WTC11 (cell line): ENCODE data around the gene CNPY1. TPM values are rescaled to one million over a fixed set of nuclear protein-coding genes. Genes with fewer than 3 reads are reported as not detected.

ENCODE experiments used
- ATAC-seq: fragments of 200-7000 bp; cut with Tn5 transposase; 2 replicates; pipeline ENCODE4 v1.10.0; 2021; ENCODE audit warnings: mild to moderate bottlenecking, moderate library complexity
- CTCF ChIA-PET: fragments of 300-600 bp; sonication (Branson Sonifier 250); formaldehyde crosslinking; loops from one replicate; lab custom pipeline; 2021; ENCODE audit warnings: antibody characterized with exemption; lab: Charles Lee
- POLR2A ChIA-PET: fragments of 350-600 bp; sonication (Branson Sonifier 250); formaldehyde crosslinking; loops from one replicate; lab custom pipeline; 2021; ENCODE audit warnings: antibody characterized with exemption; lab: Charles Lee
- DNase-seq: peaks from one replicate; pipeline ENCODE4 v3.0.0; 2021; ENCODE audit warnings: low spot score
- H3K27ac Mint-ChIP-seq: 2 replicates; pipeline ENCODE4 v1.8.0; 2021; ENCODE audit warnings: mixed read lengths
- H3K27me3 Mint-ChIP-seq: 2 replicates; pipeline ENCODE4 v1.8.0; 2021; ENCODE audit warnings: low read depth, mild to moderate bottlenecking, moderate library complexity, mixed read lengths
- H3K36me3 Mint-ChIP-seq: 2 replicates; pipeline ENCODE4 v1.8.0; 2021; ENCODE audit warnings: mixed read lengths
- H3K4me1 Mint-ChIP-seq: 2 replicates; pipeline ENCODE4 v1.8.0; 2022; ENCODE audit warnings: mixed read lengths
- H3K4me3 Mint-ChIP-seq: 2 replicates; pipeline ENCODE4 v1.8.0; 2021; ENCODE audit warnings: mild to moderate bottlenecking, moderate library complexity, mixed read lengths
- H3K9me3 Mint-ChIP-seq: 2 replicates; pipeline ENCODE4 v1.8.0; 2021; ENCODE audit warnings: mixed read lengths
- AR ChIP-seq: fragments of 250-450 bp; sonication (Bioruptor Pico); IDR thresholded peaks from 2 replicates; pipeline ENCODE4 v1.9.0; 2021; ENCODE audit warnings: mild to moderate bottlenecking
- CREM ChIP-seq: sonication (generic); formaldehyde crosslinking; IDR thresholded peaks from 2 replicates; pipeline ENCODE4 v1.8.1; 2022; ENCODE audit warnings: mild to moderate bottlenecking, missing genetic modification reagents, moderate library complexity
- ETV6 ChIP-seq: sonication (generic); formaldehyde crosslinking; IDR thresholded peaks from 2 replicates; pipeline ENCODE4 v1.8.1; 2022; ENCODE audit warnings: mild to moderate bottlenecking, missing genetic modification reagents
- FOXP1 ChIP-seq: sonication (generic); formaldehyde crosslinking; IDR thresholded peaks from 2 replicates; pipeline ENCODE4 v1.8.0; 2022; ENCODE audit warnings: missing genetic modification reagents, mild to moderate bottlenecking, moderate library complexity, borderline replicate concordance
- MAX ChIP-seq: sonication (generic); formaldehyde crosslinking; IDR thresholded peaks from 2 replicates; pipeline ENCODE4 v1.8.0; 2022; ENCODE audit warnings: mild to moderate bottlenecking, missing genetic modification reagents
- MYBL2 ChIP-seq: sonication (generic); formaldehyde crosslinking; IDR thresholded peaks from 2 replicates; pipeline ENCODE4 v1.8.1; 2023; ENCODE audit warnings: mild to moderate bottlenecking, moderate library complexity, missing genetic modification reagents
- NR1H2 ChIP-seq: sonication (generic); formaldehyde crosslinking; IDR thresholded peaks from 2 replicates; pipeline ENCODE4 v1.9.0; 2021; ENCODE audit warnings: mild to moderate bottlenecking, moderate library complexity, missing genetic modification reagents
- NR2C2 ChIP-seq: sonication (generic); formaldehyde crosslinking; IDR thresholded peaks from 2 replicates; pipeline ENCODE4 v1.8.0; 2022; ENCODE audit warnings: mild to moderate bottlenecking, missing genetic modification reagents
- PRRX2 ChIP-seq: fragments of 250-450 bp; sonication (Bioruptor Pico); IDR thresholded peaks from 2 replicates; pipeline ENCODE4 v1.8.0; 2021; ENCODE audit warnings: mild to moderate bottlenecking
- SMAD3 ChIP-seq: sonication (generic); formaldehyde crosslinking; IDR thresholded peaks from 2 replicates; pipeline ENCODE4 v1.8.0; 2022; ENCODE audit warnings: missing genetic modification reagents, mild to moderate bottlenecking, borderline replicate concordance
- SP1 ChIP-seq: sonication (generic); formaldehyde crosslinking; conservative IDR thresholded peaks from 2 replicates; pipeline ENCODE4 v1.8.1; 2022; ENCODE audit warnings: missing genetic modification reagents
- STAT6 ChIP-seq: sonication (generic); formaldehyde crosslinking; conservative IDR thresholded peaks from 2 replicates; pipeline ENCODE4 v1.8.1; 2023; ENCODE audit warnings: mild to moderate bottlenecking, low read depth, missing genetic modification reagents, moderate library complexity
- TCF7 ChIP-seq: sonication (generic); formaldehyde crosslinking; IDR thresholded peaks from 2 replicates; pipeline ENCODE4 v1.8.0; 2022; ENCODE audit warnings: mild to moderate bottlenecking, low read depth, missing genetic modification reagents, moderate library complexity
- TEAD1 ChIP-seq: sonication (generic); formaldehyde crosslinking; IDR thresholded peaks from 2 replicates; pipeline ENCODE4 v1.8.0; 2022; ENCODE audit warnings: mild to moderate bottlenecking, missing genetic modification reagents
- ZNF232 ChIP-seq: sonication (generic); formaldehyde crosslinking; IDR thresholded peaks from 2 replicates; pipeline ENCODE4 v1.8.0; 2022; ENCODE audit warnings: mild to moderate bottlenecking, missing genetic modification reagents
- ZNF423 ChIP-seq: fragments of 250-450 bp; sonication (Bioruptor Pico); IDR thresholded peaks from 2 replicates; pipeline ENCODE4 v2.1.2; 2022; ENCODE audit warnings: mild to moderate bottlenecking, moderate library complexity
- total RNA-seq: library from RNA; stranded (reverse); gene quantifications from 3 replicates; pipeline ENCODE4 v1.2.3, GENCODE V29; 2021
- TF ChIP-seq, protein P1 (sequence below): fragments of 250-450 bp; sonication (Bioruptor Pico); IDR thresholded peaks from 2 replicates; pipeline ENCODE4 v1.8.0; 2021; ENCODE audit warnings: mild to moderate bottlenecking
- TF ChIP-seq, protein P2 (sequence below): sonication (generic); formaldehyde crosslinking; IDR thresholded peaks from 2 replicates; pipeline ENCODE4 v1.8.1; 2022; ENCODE audit warnings: missing genetic modification reagents, borderline replicate concordance

Gene CNPY1
- total RNA-seq, 1 experiment from 2014 or later, result 0.09 TPM

DNA sequence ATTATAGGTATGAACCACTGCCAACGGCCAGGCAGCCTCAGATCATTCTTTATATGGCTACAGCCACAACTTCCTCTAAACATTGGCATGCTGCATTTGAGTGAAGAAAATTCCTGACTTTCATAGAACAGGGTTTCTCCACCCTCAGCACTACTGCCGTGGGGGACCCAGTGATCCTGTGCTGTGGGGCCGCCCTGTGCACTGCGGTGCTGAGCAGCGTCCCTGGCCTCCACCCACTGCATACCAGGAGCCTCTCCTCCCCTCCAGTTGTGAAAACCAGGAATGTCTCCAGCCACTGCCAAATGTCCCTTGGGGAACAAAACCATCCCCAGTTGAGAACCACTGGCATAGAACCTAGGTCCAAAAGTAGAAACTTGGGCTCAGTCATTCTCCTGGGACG lies 15.8 kb downstream of the CNPY1 start (continued):
- no peak for TF ChIP-seq TEAD1 (CRISPR knock-in tag)
- TF ChIP-seq FOXP1 (CRISPR knock-in tag), result no peak
- TF ChIP-seq NR2C2 (CRISPR knock-in tag), result no peak

DNA sequence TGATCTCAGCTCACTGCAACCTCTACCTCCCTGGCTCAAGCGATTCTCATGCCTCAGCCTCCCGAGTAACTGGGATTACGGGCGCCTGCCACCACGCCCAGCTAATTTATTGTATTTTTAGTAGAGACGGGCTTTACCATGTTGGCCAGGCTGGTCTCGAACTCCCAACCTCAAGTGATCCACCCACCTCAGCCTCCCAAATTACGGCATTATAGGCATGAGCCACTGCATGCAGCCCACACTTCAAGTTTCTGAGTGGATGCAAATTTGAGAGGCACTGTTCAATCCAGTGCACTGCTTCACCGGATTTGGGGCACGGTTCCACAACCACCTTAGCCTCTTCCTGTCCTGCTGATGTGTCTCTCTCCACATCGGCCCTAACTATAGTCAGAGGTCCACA lies 16.5 kb downstream of the CNPY1 start:
- Mint-ChIP-seq H3K4me3 (no peak overlapping the region), H3K4me1 (peaks cover 17% of the 10 kb centered on the region), H3K36me3 (peaks cover 6% of the 10 kb centered on the region), H3K27ac (no peak overlapping the region), H3K9me3 (peaks cover 8% of the 10 kb centered on the region), H3K27me3 (peaks cover 94% of the 10 kb centered on the region)
- CTCF ChIA-PET, result interaction anchor here (0.6 kb wide), 1 partner anchor 310 kb away, joined by 3 read pairs; no protein-coding TSS in a partner anchor
- POLR2A ChIA-PET, result no interaction called here
- TF ChIP-seq STAT6 (CRISPR knock-in tag) (no peak), MYBL2 (CRISPR knock-in tag) (no peak), PRRX2 (no peak), ZNF423 (CRISPR knock-in tag) (no peak), SP1 (no peak), NR1H2 (CRISPR knock-in tag) (no peak), CREM (no peak), ZNF232 (CRISPR knock-in tag) (no peak), AR (CRISPR knock-in tag) (no peak), SMAD3 (CRISPR knock-in tag) (no peak)
- TF ChIP-seq, protein P1, sequence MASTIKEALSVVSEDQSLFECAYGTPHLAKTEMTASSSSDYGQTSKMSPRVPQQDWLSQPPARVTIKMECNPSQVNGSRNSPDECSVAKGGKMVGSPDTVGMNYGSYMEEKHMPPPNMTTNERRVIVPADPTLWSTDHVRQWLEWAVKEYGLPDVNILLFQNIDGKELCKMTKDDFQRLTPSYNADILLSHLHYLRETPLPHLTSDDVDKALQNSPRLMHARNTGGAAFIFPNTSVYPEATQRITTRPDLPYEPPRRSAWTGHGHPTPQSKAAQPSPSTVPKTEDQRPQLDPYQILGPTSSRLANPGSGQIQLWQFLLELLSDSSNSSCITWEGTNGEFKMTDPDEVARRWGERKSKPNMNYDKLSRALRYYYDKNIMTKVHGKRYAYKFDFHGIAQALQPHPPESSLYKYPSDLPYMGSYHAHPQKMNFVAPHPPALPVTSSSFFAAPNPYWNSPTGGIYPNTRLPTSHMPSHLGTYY (CRISPR knock-in tag), result no peak
- ATAC-seq, result no peak
- DNase-seq, result no peak

- Mint-ChIP-seq H3K27ac (no peak overlapping the region), H3K4me3 (no peak overlapping the region), H3K36me3 (peaks cover 7% of the 10 kb centered on the region), H3K4me1 (peaks cover 15% of the 10 kb centered on the region), H3K27me3 (peaks cover 92% of the 10 kb centered on the region), H3K9me3 (peaks cover 10% of the 10 kb centered on the region)
- ATAC-seq (no peak), DNase-seq (no peak)
- ChIA-PET CTCF (no interaction called here), POLR2A (no interaction called here)
- TF ChIP-seq MAX, result no peak
- TF ChIP-seq ETV6 (CRISPR knock-in tag), result no peak
- TF ChIP-seq SMAD3 (CRISPR knock-in tag), result no peak
- TF ChIP-seq, protein P2, sequence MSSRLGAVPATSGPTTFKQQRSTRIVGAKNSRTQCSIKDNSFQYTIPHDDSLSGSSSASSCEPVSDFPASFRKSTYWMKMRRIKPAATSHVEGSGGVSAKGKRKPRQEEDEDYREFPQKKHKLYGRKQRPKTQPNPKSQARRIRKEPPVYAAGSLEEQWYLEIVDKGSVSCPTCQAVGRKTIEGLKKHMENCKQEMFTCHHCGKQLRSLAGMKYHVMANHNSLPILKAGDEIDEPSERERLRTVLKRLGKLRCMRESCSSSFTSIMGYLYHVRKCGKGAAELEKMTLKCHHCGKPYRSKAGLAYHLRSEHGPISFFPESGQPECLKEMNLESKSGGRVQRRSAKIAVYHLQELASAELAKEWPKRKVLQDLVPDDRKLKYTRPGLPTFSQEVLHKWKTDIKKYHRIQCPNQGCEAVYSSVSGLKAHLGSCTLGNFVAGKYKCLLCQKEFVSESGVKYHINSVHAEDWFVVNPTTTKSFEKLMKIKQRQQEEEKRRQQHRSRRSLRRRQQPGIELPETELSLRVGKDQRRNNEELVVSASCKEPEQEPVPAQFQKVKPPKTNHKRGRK, result no peak
- TF ChIP-seq TCF7 (CRISPR knock-in tag), result no peak
- no peak for TF ChIP-seq AR (CRISPR knock-in tag)
Observed at GRCh38 chr7:155529346-155529745, 17.0 kb downstream of the CNPY1 start.
